ENCODE data around the gene STK40.

GRCh38 chr1:36411674-36412648 lies 26.2 kb upstream of the STK40 start:
- TF ChIP-seq PBX3 (IDR thresholded peaks at IDR 0.05) (no peak), EHMT2 (IDR thresholded peaks at IDR 0.05; ENCODE audit: low read depth) (no peak)
- TF ChIP-seq, protein P1, sequence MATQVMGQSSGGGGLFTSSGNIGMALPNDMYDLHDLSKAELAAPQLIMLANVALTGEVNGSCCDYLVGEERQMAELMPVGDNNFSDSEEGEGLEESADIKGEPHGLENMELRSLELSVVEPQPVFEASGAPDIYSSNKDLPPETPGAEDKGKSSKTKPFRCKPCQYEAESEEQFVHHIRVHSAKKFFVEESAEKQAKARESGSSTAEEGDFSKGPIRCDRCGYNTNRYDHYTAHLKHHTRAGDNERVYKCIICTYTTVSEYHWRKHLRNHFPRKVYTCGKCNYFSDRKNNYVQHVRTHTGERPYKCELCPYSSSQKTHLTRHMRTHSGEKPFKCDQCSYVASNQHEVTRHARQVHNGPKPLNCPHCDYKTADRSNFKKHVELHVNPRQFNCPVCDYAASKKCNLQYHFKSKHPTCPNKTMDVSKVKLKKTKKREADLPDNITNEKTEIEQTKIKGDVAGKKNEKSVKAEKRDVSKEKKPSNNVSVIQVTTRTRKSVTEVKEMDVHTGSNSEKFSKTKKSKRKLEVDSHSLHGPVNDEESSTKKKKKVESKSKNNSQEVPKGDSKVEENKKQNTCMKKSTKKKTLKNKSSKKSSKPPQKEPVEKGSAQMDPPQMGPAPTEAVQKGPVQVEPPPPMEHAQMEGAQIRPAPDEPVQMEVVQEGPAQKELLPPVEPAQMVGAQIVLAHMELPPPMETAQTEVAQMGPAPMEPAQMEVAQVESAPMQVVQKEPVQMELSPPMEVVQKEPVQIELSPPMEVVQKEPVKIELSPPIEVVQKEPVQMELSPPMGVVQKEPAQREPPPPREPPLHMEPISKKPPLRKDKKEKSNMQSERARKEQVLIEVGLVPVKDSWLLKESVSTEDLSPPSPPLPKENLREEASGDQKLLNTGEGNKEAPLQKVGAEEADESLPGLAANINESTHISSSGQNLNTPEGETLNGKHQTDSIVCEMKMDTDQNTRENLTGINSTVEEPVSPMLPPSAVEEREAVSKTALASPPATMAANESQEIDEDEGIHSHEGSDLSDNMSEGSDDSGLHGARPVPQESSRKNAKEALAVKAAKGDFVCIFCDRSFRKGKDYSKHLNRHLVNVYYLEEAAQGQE (IDR thresholded peaks at IDR 0.05): no peak

Measured in A549 (cell line).